CD14-positive monocyte (primary cell): ENCODE measurements around the gene WDR7. TPM values are rescaled to one million over a fixed set of nuclear protein-coding genes. Genes with fewer than 3 reads are reported as not detected.

Experiments used
- DNase-seq, 3 donors: peaks; one replicate each; pipeline ENCODE4 v3.0.0-alpha.2; 2011 to 2022
- H2AFZ ChIP-seq: 2 replicates; pipeline ENCODE4 v1.6.0; 2012; ENCODE audit warnings: mild to moderate bottlenecking, low read depth, low read length, inconsistent platforms; ENCODE audit not compliant: insufficient read depth, poor library complexity, severe bottlenecking
- H3K27ac ChIP-seq, 2 donors: 1 replicate in 1 of 2; 2 replicates in 1 of 2; pipeline ENCODE4 v1.5.1; 2012 to 2013; ENCODE audit warnings: low read length in 2 of 2, control low read depth in 1 of 2, inconsistent platforms in 1 of 2, low read depth in 1 of 2, mild to moderate bottlenecking in 1 of 2
- H3K27me3 ChIP-seq, 2 donors: one replicate each; pipeline versions ENCODE4 v1.6.0 to v1.6.1; 2011 to 2013; ENCODE audit warnings: low read length in 2 of 2; ENCODE audit not compliant: control insufficient read depth in 2 of 2, insufficient read depth in 2 of 2
- H3K36me3 ChIP-seq, 2 donors: replicated peaks in 1 of 2; 1 replicate in 1 of 2; 2 replicates in 1 of 2; pipeline versions ENCODE4 v1.5.1 to v1.6.1; 2012 to 2013; ENCODE audit warnings: low read length in 2 of 2, control low read depth in 1 of 2, inconsistent platforms in 1 of 2, mild to moderate bottlenecking in 1 of 2; ENCODE audit not compliant: insufficient read depth in 2 of 2, control insufficient read depth in 1 of 2
- H3K4me1 ChIP-seq, 2 donors: 1 replicate in 1 of 2; 2 replicates in 1 of 2; pipeline versions ENCODE4 v1.5.1 to v1.6.1; 2012 to 2013; ENCODE audit warnings: low read length in 2 of 2, control low read depth in 1 of 2, inconsistent platforms in 1 of 2, mild to moderate bottlenecking in 1 of 2, moderate library complexity in 1 of 2; ENCODE audit not compliant: insufficient read depth in 2 of 2, control insufficient read depth in 1 of 2
- H3K4me2 ChIP-seq: replicated peaks from 2 replicates; pipeline ENCODE3; 2012; ENCODE audit warnings: low read length, moderate library complexity, mild to moderate bottlenecking; ENCODE audit not compliant: poor library complexity, severe bottlenecking; ENCODE audit errors: extremely low read depth
- H3K4me3 ChIP-seq, 3 experiments: fragments of 200-600 bp in 1 of 3; sonication (generic) in 1 of 3; replicated peaks in 1 of 3; 1 replicate in 2 of 3; 2 replicates in 1 of 3; pipeline ENCODE4 v1.5.1; 2011 to 2013; ENCODE audit warnings: low read length in 3 of 3, mild to moderate bottlenecking in 3 of 3, control low read depth in 2 of 3, low read depth in 2 of 3, inconsistent platforms in 1 of 3, moderate library complexity in 1 of 3
- H3K79me2 ChIP-seq: 2 replicates; pipeline ENCODE4 v1.6.0; 2012; ENCODE audit warnings: mild to moderate bottlenecking, control low read depth, inconsistent platforms, low read length, moderate library complexity; ENCODE audit not compliant: insufficient read depth
- H3K9ac ChIP-seq: 2 replicates; pipeline ENCODE4 v1.6.0; 2017; ENCODE audit warnings: low read length, mild to moderate bottlenecking; ENCODE audit not compliant: insufficient read depth, poor library complexity, severe bottlenecking
- H3K9me3 ChIP-seq, 2 donors: replicated peaks in 1 of 2; 1 replicate in 1 of 2; 2 replicates in 1 of 2; pipeline versions ENCODE4 v1.5.1 to v1.6.1; 2012 to 2013; ENCODE audit warnings: low read length in 2 of 2, control low read depth in 1 of 2; ENCODE audit not compliant: control insufficient read depth in 1 of 2, insufficient read depth in 1 of 2
- H4K20me1 ChIP-seq: 2 replicates; pipeline ENCODE4 v1.6.0; 2012; ENCODE audit warnings: mild to moderate bottlenecking, low read length, control low read depth, moderate library complexity; ENCODE audit not compliant: insufficient read depth
- H3K27ac Mint-ChIP-seq, 7 donors: one replicate each; pipeline ENCODE4 v1.8.0; 2020; ENCODE audit warnings: mild to moderate bottlenecking in 7 of 7, mixed read lengths in 7 of 7, moderate library complexity in 6 of 7, inconsistent platforms in 2 of 7
- H3K27me3 Mint-ChIP-seq, 3 donors: one replicate each; pipeline ENCODE4 v1.8.0; 2021 to 2022; ENCODE audit warnings: low read depth in 3 of 3, mild to moderate bottlenecking in 3 of 3, mixed read lengths in 3 of 3, moderate library complexity in 3 of 3, inconsistent platforms in 1 of 3
- H3K36me3 Mint-ChIP-seq, 2 donors: one replicate each; pipeline ENCODE4 v1.8.0; 2020; ENCODE audit warnings: mixed read lengths in 2 of 2, inconsistent platforms in 1 of 2, mild to moderate bottlenecking in 1 of 2
- H3K4me1 Mint-ChIP-seq: one replicate; pipeline ENCODE4 v1.8.0; 2020; ENCODE audit warnings: mild to moderate bottlenecking, mixed read lengths
- H3K4me3 Mint-ChIP-seq, 2 donors: one replicate each; pipeline ENCODE4 v1.8.0; 2020; ENCODE audit warnings: mild to moderate bottlenecking in 2 of 2, mixed read lengths in 2 of 2, moderate library complexity in 1 of 2
- H3K9me3 Mint-ChIP-seq, 7 donors: one replicate each; pipeline ENCODE4 v1.8.0; 2020 to 2022; ENCODE audit warnings: mixed read lengths in 7 of 7, mild to moderate bottlenecking in 6 of 7, moderate library complexity in 6 of 7, inconsistent platforms in 2 of 7
- WGBS: methylation state at CpG from one replicate; pipeline ENCODE4 v1.1.5; 2013; ENCODE audit warnings: missing lambda C conversion rate; ENCODE audit not compliant: insufficient coverage; 5-methylcytosine and 5-hydroxymethylcytosine counted together
- intact Hi-C, 2 donors: fragments of 100-400 bp; cut with micrococcal nuclease; formaldehyde crosslinking; loops; one replicate each; pipeline versions ENCODE4 v1.15.0 to v1.15.1; 2023
- polyA plus RNA-seq, 3 donors: library from polyadenylated mRNA; depleted of rRNA in 1 of 3; unstranded in 2 of 3; stranded (reverse) in 1 of 3; fragments of 300-500 nt in 2 of 3; fragments of >200 nt in 1 of 3; fragmentation: Illumina TruSeq in 2 of 3; gene quantifications; 1 replicate in 2 of 3; 2 replicates in 1 of 3; pipeline ENCODE4 v1.2.3, GENCODE V29; 2012 to 2021
- TF ChIP-seq, protein P1 (sequence below): fragments of 200-600 bp; IDR thresholded peaks from one replicate; pipeline ENCODE4 v1.8.0; 2022; ENCODE audit warnings: antibody characterized with exemption, mild to moderate bottlenecking

The WDR7 gene
- polyA plus RNA-seq, 3 donors: 9.1 to 23.6 (median 9.5) TPM

DNA sequence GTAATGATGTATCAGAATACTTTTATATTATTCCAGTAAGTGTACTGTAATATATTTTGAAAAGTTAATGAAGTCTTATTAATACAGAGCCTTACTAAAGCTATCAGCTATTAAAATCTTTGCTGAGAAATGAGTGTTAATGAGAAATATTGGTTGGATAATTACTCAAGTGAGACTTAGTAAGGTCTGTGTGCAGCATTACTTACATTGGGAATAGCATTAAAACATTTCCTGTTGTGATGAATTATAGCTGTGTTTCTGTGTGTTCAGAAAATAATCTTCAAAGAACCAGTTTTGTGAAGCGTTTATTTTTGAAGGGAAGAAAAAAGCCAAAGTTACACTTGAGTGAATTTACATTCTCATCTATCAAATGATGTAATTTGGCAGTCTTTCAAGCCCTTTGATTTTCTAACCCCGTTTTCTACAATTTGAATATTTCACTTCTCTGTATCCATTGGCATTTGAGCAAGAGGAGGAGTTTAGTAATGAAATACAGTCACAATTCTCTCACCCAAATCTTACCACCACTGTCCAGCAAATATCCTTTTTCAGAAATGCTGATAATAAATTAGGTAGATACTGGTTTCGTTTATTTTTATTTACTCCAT lies 372.2 kb downstream of the WDR7 start:
- Mint-ChIP-seq H3K27me3 (peaks cover 0 to 2% (median 0%) of the 10 kb centered on the region in 3 donors), H3K9me3 (no peaks in the 10 kb centered on the region), H3K27ac (peak overlapping the region in 1 of 7 donors; percentile 16), H3K36me3 (peaks cover 39 to 46% of the 10 kb centered on the region in 2 donors), H3K4me1 (peaks cover 3% of the 10 kb centered on the region), H3K4me3 (no peak overlapping the region)
- DNase-seq: no peak
- Histone ChIP-seq H3K27me3 (no peaks in the 10 kb centered on the region), H3K4me1 (no peaks in the 10 kb centered on the region), H3K4me3 (no peak overlapping the region), H3K27ac (no peak overlapping the region), H3K79me2 (no peaks in the 10 kb centered on the region), H3K4me2 (no peak overlapping the region), H3K36me3 (peaks cover 34 to 35% of the 10 kb centered on the region in 2 donors), H4K20me1 (no peaks in the 10 kb centered on the region), H3K9me3 (no peaks in the 10 kb centered on the region), H3K9ac (no peak overlapping the region), H2AFZ (no peak overlapping the region)
- intact Hi-C loops: no loop called here
- TF ChIP-seq, protein P1, sequence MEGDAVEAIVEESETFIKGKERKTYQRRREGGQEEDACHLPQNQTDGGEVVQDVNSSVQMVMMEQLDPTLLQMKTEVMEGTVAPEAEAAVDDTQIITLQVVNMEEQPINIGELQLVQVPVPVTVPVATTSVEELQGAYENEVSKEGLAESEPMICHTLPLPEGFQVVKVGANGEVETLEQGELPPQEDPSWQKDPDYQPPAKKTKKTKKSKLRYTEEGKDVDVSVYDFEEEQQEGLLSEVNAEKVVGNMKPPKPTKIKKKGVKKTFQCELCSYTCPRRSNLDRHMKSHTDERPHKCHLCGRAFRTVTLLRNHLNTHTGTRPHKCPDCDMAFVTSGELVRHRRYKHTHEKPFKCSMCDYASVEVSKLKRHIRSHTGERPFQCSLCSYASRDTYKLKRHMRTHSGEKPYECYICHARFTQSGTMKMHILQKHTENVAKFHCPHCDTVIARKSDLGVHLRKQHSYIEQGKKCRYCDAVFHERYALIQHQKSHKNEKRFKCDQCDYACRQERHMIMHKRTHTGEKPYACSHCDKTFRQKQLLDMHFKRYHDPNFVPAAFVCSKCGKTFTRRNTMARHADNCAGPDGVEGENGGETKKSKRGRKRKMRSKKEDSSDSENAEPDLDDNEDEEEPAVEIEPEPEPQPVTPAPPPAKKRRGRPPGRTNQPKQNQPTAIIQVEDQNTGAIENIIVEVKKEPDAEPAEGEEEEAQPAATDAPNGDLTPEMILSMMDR: no peak
- WGBS: no CpG with 5 or more reads among the region's 3 CpGs

DNA sequence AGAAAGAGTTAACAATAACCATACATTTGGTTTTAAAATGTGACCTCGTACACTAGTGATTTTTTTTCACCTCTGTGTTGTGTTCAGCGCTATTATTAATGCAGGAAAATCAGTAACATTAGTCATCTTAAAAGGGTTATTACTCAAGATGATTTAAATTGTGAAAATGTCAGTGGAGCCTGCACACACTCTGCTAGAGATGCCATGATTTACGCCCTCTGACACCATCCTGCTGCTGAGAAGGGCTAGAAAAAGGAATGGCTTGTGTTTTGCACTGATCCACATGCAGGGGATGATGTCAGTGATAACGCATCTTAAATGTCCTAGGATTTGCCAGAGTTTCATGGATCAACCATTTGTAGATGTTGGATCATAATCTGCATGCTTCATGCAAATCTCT lies 374.4 kb downstream of the WDR7 start:
- DNase-seq: no peak
- H3K36me3 Mint-ChIP-seq: peaks cover 54 to 59% of the 10 kb centered on the region in 2 donors
- Histone ChIP-seq H3K4me3 (no peak overlapping the region), H3K27me3 (no peaks in the 10 kb centered on the region), H3K9me3 (no peaks in the 10 kb centered on the region), H3K36me3 (peaks cover 48 to 54% of the 10 kb centered on the region in 2 donors), H3K79me2 (no peaks in the 10 kb centered on the region), H3K4me2 (no peak overlapping the region), H3K9ac (no peak overlapping the region), H2AFZ (no peak overlapping the region), H3K27ac (no peak overlapping the region), H3K4me1 (no peaks in the 10 kb centered on the region), H4K20me1 (no peaks in the 10 kb centered on the region)
- no peaks in the 10 kb centered on the region for H3K9me3 Mint-ChIP-seq
- 79% methylated on average over 3 of the region's 4 CpGs for WGBS
- H3K4me1 Mint-ChIP-seq: peaks cover 2% of the 10 kb centered on the region
- peaks cover 0 to 2% (median 0%) of the 10 kb centered on the region in 3 donors for H3K27me3 Mint-ChIP-seq
- intact Hi-C loops: no loop called here
- TF ChIP-seq, protein P1: no peak
- H3K27ac Mint-ChIP-seq: no peak overlapping the region
- no peak overlapping the region for H3K4me3 Mint-ChIP-seq
